HCT116 (cell line): ENCODE results near the gene POU3F1. TPM values are rescaled to one million over a fixed set of nuclear protein-coding genes. Genes with fewer than 3 reads are reported as not detected.

Experiments
- ATAC-seq: fragments of 200-7000 bp; cut with Tn5 transposase; 2 replicates; pipeline ENCODE4 v1.9.1; 2020; ENCODE audit warnings: mild to moderate bottlenecking, moderate library complexity
- BruUV-seq: library from RNA; stranded (reverse); fragments of 400-500 nt; replicated peaks from 2 replicates; lab custom pipeline; 2021; lab: Mats Ljungman, UMichigan
- CTCF ChIA-PET: fragments of 300-600 bp; sonication (Branson Sonifier 250); formaldehyde crosslinking; loops from one replicate; lab custom pipeline; 2021; ENCODE audit warnings: antibody characterized with exemption; lab: Charles Lee
- POLR2A ChIA-PET: fragments of 300-600, 350-600 bp; sonication (Branson Sonifier 250); formaldehyde crosslinking; loops from one replicate; lab custom pipeline; 2021; ENCODE audit warnings: antibody characterized with exemption; lab: Charles Lee
- RAD21 ChIA-PET, 2 experiments: fragments of 300-600 bp; sonication (Branson Sonifier 250); formaldehyde crosslinking; loops; one replicate each; lab custom pipeline; 2023; ENCODE audit warnings: low total read pairs in 2 of 2; ENCODE audit not compliant: uncharacterized antibody in 2 of 2, unreplicated experiment in 2 of 2, low non-redundant PET in 1 of 2; lab: Charles Lee
- DNase-seq: peaks from one replicate; pipeline ENCODE4 v3.0.0-alpha.2; 2010; ENCODE audit warnings: low read depth, low spot score
- H2AFZ ChIP-seq: fragments of 200-600 bp; shearing (Covaris generic), sonication (generic); 2 replicates; pipeline ENCODE4 v1.6.1; 2017; ENCODE audit warnings: low read depth, mixed run types, mixed read lengths, antibody characterized with exemption, low read length; ENCODE audit not compliant: poor library complexity, severe bottlenecking
- H3K27ac ChIP-seq: 2 replicates; pipeline ENCODE4 v1.5.1; 2012; ENCODE audit warnings: low read depth, low read length
- H3K27me3 ChIP-seq: fragments of 200-600 bp; sonication (generic); 2 replicates; pipeline ENCODE4 v1.6.1; 2016; ENCODE audit warnings: mixed run types, low read length, mixed read lengths; ENCODE audit not compliant: insufficient read depth
- H3K36me3 ChIP-seq, 2 experiments: fragments of 200-500 bp in 1 of 2; fragments of 200-600 bp in 1 of 2; sonication (Bioruptor generic) in 1 of 2; sonication (generic) in 1 of 2; 2 replicates each; pipeline versions ENCODE4 v1.5.1 to v1.6.1; 2014 to 2016; ENCODE audit warnings: low read length in 2 of 2, inconsistent platforms in 1 of 2, mixed read lengths in 1 of 2, mixed run types in 1 of 2; ENCODE audit not compliant: insufficient read depth in 2 of 2, control insufficient read depth in 1 of 2
- H3K4me1 ChIP-seq, 2 experiments: fragments of 200-600 bp in 1 of 2; sonication (generic) in 1 of 2; 2 replicates each; pipeline versions ENCODE4 v1.5.1 to v1.6.1; 2012 to 2017; ENCODE audit warnings: low read length in 2 of 2, inconsistent platforms in 1 of 2, mild to moderate bottlenecking in 1 of 2, mixed read lengths in 1 of 2, mixed run types in 1 of 2, moderate library complexity in 1 of 2; ENCODE audit not compliant: insufficient read depth in 2 of 2, control insufficient read depth in 1 of 2
- H3K4me2 ChIP-seq: fragments of 200-600 bp; sonication (generic); 2 replicates; pipeline ENCODE4 v1.6.1; 2017; ENCODE audit warnings: mixed run types, low read length, mixed read lengths
- H3K4me3 ChIP-seq, 2 experiments: fragments of 200-600 bp in 1 of 2; sonication (generic) in 1 of 2; replicated peaks in 1 of 2; 2 replicates each; pipeline ENCODE4 v1.5.1; 2011 to 2016; ENCODE audit warnings: low read length in 2 of 2, control low read depth in 1 of 2, low read depth in 1 of 2, mild to moderate bottlenecking in 1 of 2, mixed read lengths in 1 of 2, mixed run types in 1 of 2
- H3K79me2 ChIP-seq: fragments of 200-600 bp; sonication (generic); 2 replicates; pipeline ENCODE4 v1.6.1; 2017; ENCODE audit warnings: mild to moderate bottlenecking, mixed run types, low read length, moderate library complexity, mixed read lengths; ENCODE audit not compliant: insufficient read depth
- H3K9ac ChIP-seq: fragments of 200-600 bp; sonication (generic); 2 replicates; pipeline ENCODE4 v1.6.1; 2016; ENCODE audit warnings: low read length, mixed read lengths
- H3K9me2 ChIP-seq: fragments of 200-600 bp; sonication (generic), shearing (Covaris generic); 2 replicates; pipeline ENCODE4 v1.6.1; 2017; ENCODE audit warnings: mixed run types, mild to moderate bottlenecking, moderate library complexity; ENCODE audit not compliant: insufficient read depth
- H3K9me3 ChIP-seq, 2 experiments: fragments of 200-500 bp in 1 of 2; fragments of 200-600 bp in 1 of 2; sonication (Bioruptor generic) in 1 of 2; sonication (generic) in 1 of 2; 2 replicates each; pipeline ENCODE4 v1.6.1; 2014 to 2017; ENCODE audit warnings: low read length in 2 of 2, mixed read lengths in 2 of 2, inconsistent platforms in 1 of 2, low read depth in 1 of 2, mild to moderate bottlenecking in 1 of 2, mixed run types in 1 of 2, moderate library complexity in 1 of 2; ENCODE audit not compliant: control insufficient read depth in 1 of 2, insufficient read depth in 1 of 2
- H4K20me1 ChIP-seq: fragments of 200-600 bp; sonication (generic), shearing (Covaris generic); 2 replicates; pipeline ENCODE4 v1.6.1; 2017; ENCODE audit warnings: mixed run types, mild to moderate bottlenecking, moderate library complexity; ENCODE audit not compliant: insufficient read depth
- EGR1 ChIP-seq: IDR thresholded peaks from 2 replicates; pipeline ENCODE4 v1.6.1; 2012; ENCODE audit warnings: low read depth
- ELF1 ChIP-seq: IDR thresholded peaks from 2 replicates; pipeline ENCODE4 v1.6.1; 2012; ENCODE audit warnings: low read depth, borderline replicate concordance
- POLR2AphosphoS5 ChIP-seq: IDR thresholded peaks from 2 replicates; pipeline ENCODE4 v1.6.1; 2011; ENCODE audit warnings: mild to moderate bottlenecking, low read depth, low read length, moderate library complexity
- SIN3A ChIP-seq: IDR thresholded peaks from 2 replicates; pipeline ENCODE4 v1.6.1; 2012; ENCODE audit warnings: low read depth
- SP1 ChIP-seq: IDR thresholded peaks from 2 replicates; pipeline ENCODE4 v1.6.1; 2012; ENCODE audit warnings: low read depth
- intact Hi-C: fragments of 100-400 bp; cut with micrococcal nuclease; formaldehyde crosslinking; loops from 2 replicates; pipeline ENCODE4 v1.10.0; 2022
- total RNA-seq: library from RNA; stranded (reverse); gene quantifications from one replicate; pipeline ENCODE4 v1.2.1, GENCODE V29; 2021; ENCODE audit not compliant: unreplicated experiment
- TF ChIP-seq, protein P1 (sequence below): IDR thresholded peaks from 2 replicates; pipeline ENCODE4 v1.6.1; 2012

POU3F1 gene
- total RNA-seq, 1 experiment from 2014 or later = not detected

DNA sequence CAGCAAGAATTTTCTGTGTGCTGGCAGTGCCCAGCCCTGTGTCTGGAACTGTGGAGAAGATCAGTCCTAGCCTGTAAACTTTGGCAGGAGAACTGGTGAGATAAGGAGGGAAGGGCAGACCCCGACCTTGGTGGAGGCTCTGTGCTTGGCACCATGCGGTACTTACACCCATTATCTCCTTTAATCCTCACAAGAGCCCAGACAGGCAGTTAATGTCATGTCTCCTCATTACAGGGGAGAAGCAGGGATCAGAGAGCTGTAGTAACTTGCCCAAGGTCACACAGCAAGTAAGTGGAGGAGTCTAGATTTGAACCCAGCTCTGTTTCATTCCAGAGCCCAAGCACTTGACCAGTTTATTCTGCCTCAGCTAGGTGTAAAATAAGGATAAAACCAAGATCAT, 13.9 kb upstream of the POU3F1 start:
- ChIA-PET CTCF (interaction anchor here (1.3 kb wide), 1 partner anchor 12 kb away, joined by 4 read pairs; no protein-coding TSS in a partner anchor), POLR2A (no interaction called here), RAD21 (no interaction called here)
- H3K9me3 ChIP-seq = no peaks in the 10 kb centered on the region
- no peaks in the 10 kb centered on the region for H3K27me3 ChIP-seq
- no peaks in the 10 kb centered on the region for H3K79me2 ChIP-seq
- no peak for ATAC-seq
- no peak overlapping the region for H3K27ac ChIP-seq
- H3K4me2 ChIP-seq = no peak overlapping the region
- no peak overlapping the region for H2AFZ ChIP-seq
- H3K36me3 ChIP-seq = no peaks in the 10 kb centered on the region
- no TSS peak for BruUV-seq
- intact Hi-C loops = no loop called here
- TF ChIP-seq ELF1 (no peak), SP1 (no peak)
- H4K20me1 ChIP-seq = no peaks in the 10 kb centered on the region
- no peaks in the 10 kb centered on the region for H3K9me2 ChIP-seq
- H3K9ac ChIP-seq = no peak overlapping the region
- DNase-seq = no peak
- H3K4me3 ChIP-seq = no peak overlapping the region
- peaks cover 12 to 27% of the 10 kb centered on the region in 2 experiments for H3K4me1 ChIP-seq

DNA sequence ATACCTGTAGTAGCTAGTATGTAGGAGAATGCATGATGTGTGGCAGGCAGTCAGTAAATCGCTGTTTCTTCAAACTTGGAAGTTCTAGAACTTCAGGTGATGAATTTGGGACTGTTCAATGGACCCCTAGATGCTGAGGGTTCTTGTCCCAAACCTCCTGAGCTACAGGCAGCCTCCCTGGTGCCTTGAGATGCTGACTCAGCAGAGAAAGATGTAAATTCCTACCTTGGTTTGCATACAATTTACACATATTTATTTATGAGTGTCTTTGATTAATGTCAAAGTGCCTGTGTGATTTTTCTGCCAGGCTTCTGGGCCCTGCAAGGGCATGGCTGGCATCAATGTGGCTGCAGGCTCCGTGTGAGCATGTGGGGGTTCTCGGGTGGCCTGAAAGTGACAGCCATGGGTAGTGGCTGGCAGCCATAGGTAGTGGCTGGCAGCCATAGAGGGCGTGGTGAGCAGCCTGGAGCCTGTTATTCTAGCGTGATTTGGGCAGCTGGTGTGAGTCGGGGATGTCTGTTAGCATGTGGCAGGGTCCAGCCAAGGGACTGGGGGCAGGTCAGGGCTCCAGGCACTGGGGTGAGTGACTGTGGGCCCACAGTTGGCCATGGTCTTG, 13.2 kb upstream of the POU3F1 start:
- BruUV-seq = no TSS peak
- intact Hi-C loops = no loop called here

More for the DNA sequence above, 13.2 kb upstream of the POU3F1 start:
- Histone ChIP-seq H4K20me1 (no peaks in the 10 kb centered on the region), H3K9ac (no peak overlapping the region), H3K4me3 (no peak overlapping the region), H3K4me1 (peaks cover 11 to 22% of the 10 kb centered on the region in 2 experiments), H3K79me2 (no peaks in the 10 kb centered on the region), H3K9me3 (no peaks in the 10 kb centered on the region), H3K36me3 (no peaks in the 10 kb centered on the region), H2AFZ (no peak overlapping the region), H3K27ac (no peak overlapping the region), H3K27me3 (no peaks in the 10 kb centered on the region), H3K4me2 (no peak overlapping the region), H3K9me2 (no peaks in the 10 kb centered on the region)
- ChIA-PET POLR2A (no interaction called here), RAD21 (no interaction called here), CTCF (interaction anchor here (1.3 kb wide), 1 partner anchor 12 kb away, joined by 4 read pairs; no protein-coding TSS in a partner anchor)
- TF ChIP-seq SIN3A (no peak), EGR1 (no peak), POLR2AphosphoS5 (no peak)
- TF ChIP-seq, protein P1, sequence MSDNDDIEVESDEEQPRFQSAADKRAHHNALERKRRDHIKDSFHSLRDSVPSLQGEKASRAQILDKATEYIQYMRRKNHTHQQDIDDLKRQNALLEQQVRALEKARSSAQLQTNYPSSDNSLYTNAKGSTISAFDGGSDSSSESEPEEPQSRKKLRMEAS = no peak
- ATAC-seq (no peak), DNase-seq (no peak)
